Activated T-helper 1 cell treated with anti-CD3 and anti-CD28 coated beads, Interleukin-12 subunit alpha, Interleukin-12 subunit beta, Interleukin-2, Interleukin-4 antibody, amounts not matched to agents 30 ng/mL and 10 ng/mL and 1 ng/mL, durations not matched to agents 14 hours and 24 hours and 36 hours (primary cell): ENCODE results near the gene PSAPL1. TPM values are rescaled to one million over a fixed set of nuclear protein-coding genes. Genes with fewer than 3 reads are reported as not detected.

Experiments used
- DNase-seq: peaks from one replicate; pipeline ENCODE4 v3.0.0; 2021; ENCODE audit warnings: low spot score
- H3K27ac Mint-ChIP-seq: one replicate; pipeline ENCODE4 v1.8.0; 2021; ENCODE audit warnings: mild to moderate bottlenecking, mixed read lengths
- H3K27me3 Mint-ChIP-seq: one replicate; pipeline ENCODE4 v1.8.0; 2022; ENCODE audit warnings: mild to moderate bottlenecking, moderate library complexity, mixed read lengths; ENCODE audit not compliant: insufficient read depth
- H3K36me3 Mint-ChIP-seq: one replicate; pipeline ENCODE4 v1.8.0; 2021; ENCODE audit warnings: low read depth, mixed read lengths
- H3K4me1 Mint-ChIP-seq: one replicate; pipeline ENCODE4 v1.8.0; 2021; ENCODE audit warnings: low read depth, mixed read lengths
- H3K4me3 Mint-ChIP-seq: one replicate; pipeline ENCODE4 v1.8.0; 2021; ENCODE audit warnings: mild to moderate bottlenecking, moderate library complexity, mixed read lengths
- H3K9me3 Mint-ChIP-seq: one replicate; pipeline ENCODE4 v1.8.0; 2021; ENCODE audit warnings: mixed read lengths
- intact Hi-C: fragments of 100-400 bp; cut with micrococcal nuclease; formaldehyde crosslinking; loops from one replicate; pipeline ENCODE4 v1.15.1; 2024
- total RNA-seq: library from RNA; stranded (reverse); gene quantifications from 2 replicates; pipeline ENCODE4 v1.2.3, GENCODE V29; 2022

The PSAPL1 gene
- total RNA-seq, 1 donor from 2014 or later, result not detected

- intact Hi-C loops, result no loop called here
Observed at GRCh38 chr4:7433376-7434140, 1.2 kb downstream of the PSAPL1 start.

DNA sequence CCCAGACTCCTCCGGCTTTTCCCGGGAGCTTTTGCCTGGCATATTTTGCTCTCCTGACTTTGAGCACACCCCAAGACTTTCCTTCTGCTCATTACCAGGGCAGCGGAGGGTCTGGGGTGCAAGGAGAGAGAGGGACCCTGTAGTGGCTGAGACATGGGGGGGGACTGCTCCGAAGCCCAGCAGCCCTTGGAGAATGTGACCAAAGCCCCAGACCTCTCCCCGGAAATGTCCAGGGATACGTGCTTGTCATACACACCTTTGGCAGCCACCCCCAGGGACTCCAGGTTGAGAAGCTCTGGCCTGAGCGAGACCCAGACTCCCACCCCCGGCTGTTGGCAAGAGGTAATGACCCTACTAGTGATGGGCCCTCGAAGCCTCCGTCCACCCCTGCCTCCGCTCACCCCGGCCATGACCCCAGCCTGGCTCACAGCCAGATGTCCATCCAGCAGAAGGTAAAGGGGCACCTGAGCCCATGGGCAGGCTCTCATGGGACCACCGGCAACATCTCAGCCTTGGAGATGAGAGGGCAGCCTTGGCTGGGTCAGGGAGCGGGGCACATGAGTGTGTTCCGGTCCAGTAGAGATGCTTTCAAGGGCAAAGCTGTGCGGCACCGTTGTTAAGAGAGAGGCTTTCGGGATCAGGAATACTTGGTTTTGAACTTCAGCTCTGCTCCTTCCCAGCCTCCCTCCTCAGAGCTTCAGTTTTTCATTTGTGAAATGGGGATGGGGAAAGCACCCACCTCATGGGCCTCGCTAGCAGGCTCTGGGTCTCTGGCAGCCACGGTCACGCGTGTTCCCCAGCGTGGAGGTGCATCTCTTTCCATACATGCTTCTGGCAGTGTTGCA is 2.0 kb downstream of the PSAPL1 start:
- Mint-ChIP-seq H3K4me3 (no peak overlapping the region), H3K9me3 (no peaks in the 10 kb centered on the region), H3K27ac (no peak overlapping the region), H3K27me3 (no peaks in the 10 kb centered on the region), H3K36me3 (no peaks in the 10 kb centered on the region), H3K4me1 (no peaks in the 10 kb centered on the region)
- no peak for DNase-seq
- intact Hi-C loops, result no loop called here

More at GRCh38 chr4:7433376-7434140, 1.2 kb downstream of the PSAPL1 start:
- H3K4me3 Mint-ChIP-seq, result no peak overlapping the region
- H3K9me3 Mint-ChIP-seq, result no peaks in the 10 kb centered on the region
- no peaks in the 10 kb centered on the region for H3K4me1 Mint-ChIP-seq
- no peak overlapping the region for H3K27ac Mint-ChIP-seq
- no peaks in the 10 kb centered on the region for H3K36me3 Mint-ChIP-seq
- DNase-seq, result no peak
- no peaks in the 10 kb centered on the region for H3K27me3 Mint-ChIP-seq

GRCh38 chr4:7431696-7432530 is 2.8 kb downstream of the PSAPL1 start:
- H3K36me3 Mint-ChIP-seq, result no peaks in the 10 kb centered on the region
- H3K27me3 Mint-ChIP-seq, result no peaks in the 10 kb centered on the region
- no peaks in the 10 kb centered on the region for H3K4me1 Mint-ChIP-seq
- no peak for DNase-seq
- intact Hi-C loops, result no loop called here
- no peak overlapping the region for H3K27ac Mint-ChIP-seq
- H3K9me3 Mint-ChIP-seq, result no peaks in the 10 kb centered on the region
- no peak overlapping the region for H3K4me3 Mint-ChIP-seq

GRCh38 chr4:7430965-7431695 is 3.6 kb downstream of the PSAPL1 start:
- H3K27ac Mint-ChIP-seq, result no peak overlapping the region
- intact Hi-C loops, result no loop called here
- no peaks in the 10 kb centered on the region for H3K36me3 Mint-ChIP-seq
- H3K27me3 Mint-ChIP-seq, result no peaks in the 10 kb centered on the region
- H3K4me1 Mint-ChIP-seq, result no peaks in the 10 kb centered on the region
- no peak for DNase-seq
- no peak overlapping the region for H3K4me3 Mint-ChIP-seq
- no peaks in the 10 kb centered on the region for H3K9me3 Mint-ChIP-seq

GRCh38 chr4:7430368-7430964 is 4.3 kb downstream of the PSAPL1 start:
- Mint-ChIP-seq H3K27me3 (no peaks in the 10 kb centered on the region), H3K4me3 (no peak overlapping the region), H3K27ac (no peak overlapping the region), H3K4me1 (no peaks in the 10 kb centered on the region), H3K36me3 (no peaks in the 10 kb centered on the region), H3K9me3 (no peaks in the 10 kb centered on the region)
- intact Hi-C loops, result no loop called here
- DNase-seq, result no peak

DNA sequence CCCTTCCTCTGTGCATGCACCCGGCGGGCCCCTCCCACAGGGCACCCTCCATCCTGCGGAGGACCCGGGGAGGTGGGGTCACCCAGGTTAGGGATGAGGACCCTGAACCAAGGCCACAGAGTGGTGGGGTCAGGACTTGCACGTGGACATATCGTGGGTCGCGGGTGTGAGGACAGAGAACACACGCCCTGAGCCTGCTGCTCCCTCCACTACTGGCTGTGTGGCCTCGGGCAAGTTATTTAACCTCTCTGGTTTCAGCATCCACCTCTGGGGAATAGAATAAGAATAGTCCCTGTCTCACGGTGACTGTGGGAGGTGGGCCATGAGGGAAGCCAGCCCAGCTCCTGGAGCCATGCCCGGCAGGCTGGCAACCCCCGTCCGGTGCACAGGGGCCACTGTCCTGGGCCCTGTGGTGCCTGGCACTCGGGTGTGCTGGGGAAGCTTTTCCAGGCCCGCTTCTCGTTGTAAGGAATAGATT is 5.1 kb downstream of the PSAPL1 start:
- Mint-ChIP-seq H3K36me3 (no peaks in the 10 kb centered on the region), H3K4me3 (no peak overlapping the region), H3K9me3 (no peaks in the 10 kb centered on the region), H3K27me3 (no peaks in the 10 kb centered on the region), H3K27ac (no peak overlapping the region), H3K4me1 (no peaks in the 10 kb centered on the region)
- intact Hi-C loops, result no loop called here
- no peak for DNase-seq

GRCh38 chr4:7429069-7429416 is 5.7 kb downstream of the PSAPL1 start:
- Mint-ChIP-seq H3K9me3 (no peaks in the 10 kb centered on the region), H3K27me3 (no peaks in the 10 kb centered on the region), H3K4me1 (no peaks in the 10 kb centered on the region), H3K27ac (no peak overlapping the region), H3K4me3 (no peak overlapping the region), H3K36me3 (no peaks in the 10 kb centered on the region)
- no peak for DNase-seq
- intact Hi-C loops, result no loop called here

- no peaks in the 10 kb centered on the region for H3K36me3 Mint-ChIP-seq
- DNase-seq, result no peak
- H3K9me3 Mint-ChIP-seq, result no peaks in the 10 kb centered on the region
- H3K4me1 Mint-ChIP-seq, result no peaks in the 10 kb centered on the region
- H3K27ac Mint-ChIP-seq, result no peak overlapping the region
- intact Hi-C loops, result no loop called here
- H3K4me3 Mint-ChIP-seq, result no peak overlapping the region
- no peaks in the 10 kb centered on the region for H3K27me3 Mint-ChIP-seq
Observed at GRCh38 chr4:7428261-7429068, 6.3 kb downstream of the PSAPL1 start.

- no peaks in the 10 kb centered on the region for H3K9me3 Mint-ChIP-seq
Observed at GRCh38 chr4:7427831-7428260, 6.9 kb downstream of the PSAPL1 start.

GRCh38 chr4:7427361-7427760 is 7.4 kb downstream of the PSAPL1 start:
- DNase-seq, result no peak
- Mint-ChIP-seq H3K27me3 (no peaks in the 10 kb centered on the region), H3K9me3 (no peaks in the 10 kb centered on the region), H3K36me3 (no peaks in the 10 kb centered on the region), H3K4me3 (no peak overlapping the region), H3K27ac (no peak overlapping the region), H3K4me1 (no peaks in the 10 kb centered on the region)
- intact Hi-C loops, result no loop called here

More at GRCh38 chr4:7427831-7428260, 6.9 kb downstream of the PSAPL1 start:
- Mint-ChIP-seq H3K4me1 (no peaks in the 10 kb centered on the region), H3K27ac (no peak overlapping the region), H3K36me3 (no peaks in the 10 kb centered on the region), H3K27me3 (no peaks in the 10 kb centered on the region), H3K4me3 (no peak overlapping the region)
- DNase-seq, result no peak
- intact Hi-C loops, result no loop called here

DNA sequence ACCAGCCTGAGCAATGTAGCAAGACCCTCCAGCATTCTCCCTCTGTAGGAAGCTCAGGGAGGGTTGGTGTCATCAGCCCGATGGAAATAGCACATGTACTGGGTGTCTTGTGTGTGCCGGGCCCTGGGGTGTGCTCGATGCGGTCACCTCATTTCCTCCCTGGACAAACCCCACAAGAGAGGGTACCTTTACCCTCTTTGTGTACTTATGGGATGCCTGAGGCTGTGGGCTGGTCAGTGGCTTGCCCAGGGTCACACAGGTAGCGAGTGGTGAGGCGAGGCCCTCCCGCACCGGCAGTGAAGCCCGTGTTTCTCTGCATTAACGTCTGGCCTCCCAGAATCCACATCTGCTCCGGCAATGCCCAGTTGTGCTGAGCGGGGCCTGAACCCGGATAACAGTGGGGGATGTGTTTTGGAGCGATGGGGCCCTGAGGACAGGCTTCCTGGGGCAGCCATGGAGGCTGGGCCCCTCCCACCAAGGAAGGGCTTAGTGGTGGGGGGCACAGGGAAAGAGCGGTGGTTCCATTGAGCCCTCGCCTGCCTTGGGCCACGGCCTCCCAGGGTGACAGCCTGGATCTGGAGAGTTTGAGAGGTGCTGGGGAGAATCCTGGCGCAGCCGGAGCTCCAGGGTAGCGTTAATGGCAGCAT is 8.1 kb downstream of the PSAPL1 start:
- Mint-ChIP-seq H3K27ac (no peak overlapping the region), H3K4me1 (no peaks in the 10 kb centered on the region), H3K4me3 (no peak overlapping the region), H3K27me3 (no peaks in the 10 kb centered on the region), H3K36me3 (no peaks in the 10 kb centered on the region), H3K9me3 (no peaks in the 10 kb centered on the region)
- intact Hi-C loops, result no loop called here
- no peak for DNase-seq
